ENCODE results near the gene ZCCHC12. TPM values are rescaled to one million over a fixed set of nuclear protein-coding genes. Genes with fewer than 3 reads are reported as not detected.

Gene ZCCHC12
- total RNA-seq, 1 experiment from 2014 or later: 2.6 TPM

GRCh38 chrX:118867251-118867650 is 43.6 kb downstream of the ZCCHC12 start:
- Histone ChIP-seq H3K23ac (ENCODE audit: insufficient read length, low read depth, low read length) (no peak overlapping the region), H2BK15ac (ENCODE audit: low read depth, low read length) (no peak overlapping the region), H3K4me1 (ENCODE audit: insufficient read depth, low read length) (no peaks in the 10 kb centered on the region), H3T11ph (ENCODE audit: low read length) (no peak overlapping the region), H4K20me1 (ENCODE audit: control insufficient read depth, insufficient read depth, insufficient read length) (no peaks in the 10 kb centered on the region), H2AK5ac (ENCODE audit: insufficient read length, low read length) (no peak overlapping the region), H4K5ac (ENCODE audit: insufficient read length, low read depth, low read length) (no peak overlapping the region), H3K4me2 (ENCODE audit: insufficient read depth, insufficient read length, low read length) (no peak overlapping the region), H4K8ac (replicated peaks; ENCODE audit: insufficient read length, low read depth, low read length) (no peak overlapping the region), H3K23me2 (ENCODE audit: insufficient read length, low read depth, low read length, poor library complexity, severe bottlenecking) (no peaks in the 10 kb centered on the region), H2BK5ac (ENCODE audit: insufficient read length, low read length) (no peak overlapping the region), H4K91ac (ENCODE audit: insufficient read length, low read depth, low read length) (no peak overlapping the region), H3K56ac (ENCODE audit: insufficient read length, low read depth, low read length) (no peak overlapping the region), H3K14ac (ENCODE audit: insufficient read depth, low read length) (no peak overlapping the region), H3K27me3 (ENCODE audit: insufficient read depth, low read length) (no peaks in the 10 kb centered on the region), H2BK20ac (ENCODE audit: low read depth, low read length, poor library complexity, severe bottlenecking) (no peak overlapping the region), H3K18ac (ENCODE audit: insufficient read length, low read depth, low read length) (no peak overlapping the region), H3K79me2 (ENCODE audit: insufficient read depth, low read length) (no peaks in the 10 kb centered on the region), H2BK12ac (ENCODE audit: insufficient read length, low read depth, low read length) (no peak overlapping the region), H3K4ac (ENCODE audit: low read depth, low read length) (no peak overlapping the region), H3K9ac (ENCODE audit: extremely low read depth, insufficient read length, low read length) (no peak overlapping the region), H2AFZ (ENCODE audit: low read length) (no peak overlapping the region), H3K79me1 (ENCODE audit: insufficient read depth, low read depth, low read length, poor library complexity, severe bottlenecking) (no peaks in the 10 kb centered on the region), H3K9me3 (ENCODE audit: control insufficient read depth, low read depth, low read length) (peaks cover 44% of the 10 kb centered on the region), H3K27ac (ENCODE audit: insufficient read length, low read depth, low read length) (no peak overlapping the region), H2BK120ac (ENCODE audit: low read depth, low read length, poor library complexity, severe bottlenecking) (no peak overlapping the region)
- Mint-ChIP-seq H3K9me3 (peaks cover 35 to 48% of the 10 kb centered on the region in 2 experiments), H3K27ac (no peak overlapping the region), H3K4me1 (no peaks in the 10 kb centered on the region), H3K27me3 (ENCODE audit: low read depth) (peaks cover 2% of the 10 kb centered on the region), H3K4me3 (no peak overlapping the region), H3K36me3 (ENCODE audit: insufficient read depth in 1 of 3, low read depth in 3 of 3) (no peaks in the 10 kb centered on the region; a peak in 3 of 7 replicates)
- no peak for DNase-seq
- TF ChIP-seq CTCF (conservative IDR thresholded peaks at IDR 0.05): no peak
- no CpG with 5 or more reads among the region's 3 CpGs for WGBS (ENCODE audit: extremely low coverage, insufficient read length, low lambda C conversion rate)
